ENCODE measurements around the gene COMMD4. TPM values are rescaled to one million over a fixed set of nuclear protein-coding genes. Genes with fewer than 3 reads are reported as not detected.

Gene COMMD4
- total and polyA plus RNA-seq, 10 of the 15 experiments (the other 5 are each of a cell fraction or from before 2014, with no cell fraction given), result 14.5 to 118 (median 75.3) TPM

DNA sequence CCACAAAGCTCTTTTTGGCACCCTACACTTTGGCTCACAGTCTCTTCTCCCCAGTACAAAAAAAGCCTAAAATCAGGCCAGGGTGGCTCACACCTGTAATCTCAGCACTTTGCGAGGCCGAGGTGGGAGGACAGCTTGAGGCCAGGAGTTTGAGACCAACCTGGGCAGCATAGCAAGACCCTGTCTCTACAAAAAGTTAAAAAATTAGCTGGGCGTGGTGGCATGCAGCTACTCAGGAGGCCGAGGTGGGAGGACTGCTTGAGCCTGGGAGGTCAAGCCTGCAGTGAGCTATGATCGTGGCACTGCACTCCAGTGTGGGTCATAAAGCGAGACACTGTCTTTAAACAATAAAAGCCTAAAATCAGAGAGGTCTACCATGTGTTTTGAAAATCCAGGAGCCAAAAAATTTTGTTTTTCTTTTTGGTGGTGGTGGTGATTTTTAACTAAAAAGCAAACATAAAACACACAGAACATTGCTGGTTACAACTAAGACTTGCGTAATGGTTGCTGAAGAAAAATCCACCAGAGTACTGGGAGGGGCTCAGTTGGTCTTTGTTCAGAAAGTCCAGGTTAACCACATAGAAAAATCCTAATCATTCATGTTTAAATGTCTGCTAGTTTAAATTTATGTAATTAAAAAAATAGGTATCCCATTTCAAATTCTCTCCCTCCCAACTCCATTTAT, 34.2 kb downstream of the COMMD4 start:
- FAIRE-seq (no peak), ATAC-seq (no peak), DNase-seq (ENCODE audit: low read depth, low spot score) (no peak)
- Histone ChIP-seq H3K27me3 (replicated peaks in 1 of 2; ENCODE audit: control insufficient read depth in 2 of 2, insufficient read depth in 2 of 2, low read length in 1 of 2) (no peaks in the 10 kb centered on the region), H3K9ac (ENCODE audit: control insufficient read depth, insufficient read depth, low read length) (no peak overlapping the region), H4K20me1 (ENCODE audit: control insufficient read depth, insufficient read depth) (no peaks in the 10 kb centered on the region), H3K27ac (ENCODE audit: control insufficient read depth, insufficient read depth) (no peak overlapping the region), H3K79me2 (ENCODE audit: control insufficient read depth, insufficient read depth, low read length) (peaks cover 8% of the 10 kb centered on the region), H3K4me2 (ENCODE audit: control insufficient read depth, insufficient read depth) (peak overlapping the region; percentile 23; the same call in 1 of the 2 replicates), H2AFZ (ENCODE audit: control insufficient read depth, low read depth, low read length) (no peak overlapping the region), H3K9me3 (replicated peaks; ENCODE audit: control insufficient read depth, insufficient read depth, low read length) (no peaks in the 10 kb centered on the region), H3K4me3 (no peak overlapping the region), H3K4me1 (ENCODE audit: control insufficient read depth, insufficient read depth, low read length) (peaks cover 6% of the 10 kb centered on the region), H3K36me3 (ENCODE audit: control insufficient read depth in 2 of 2, insufficient read depth in 2 of 2, low read length in 1 of 2) (peaks cover 11 to 27% of the 10 kb centered on the region in 2 experiments)
- SMC1A ChIA-PET (ENCODE audit: uncharacterized antibody, unreplicated experiment), result interaction anchor here (1.0 to 3.1 kb wide), 6 partner anchors 11 to 340 kb away, joined by 3 to 11 read pairs (median 4); partner anchors contain the start of gene SNUPN
- 93% methylated on average over 7 of the region's 7 CpGs for WGBS (ENCODE audit: insufficient coverage, insufficient replicate concordance, low lambda C conversion rate, missing lambda C conversion rate)
- no TSS peak for BruUV-seq (replicated peaks)
- in situ Hi-C loops (cut with MboI), result no loop called here
- intact Hi-C loops (cut with micrococcal nuclease; ENCODE audit: unreplicated experiment), result loop anchor here (2.0 kb wide), 1 partner anchor 81 kb away; the partner anchor contains the start of gene SIN3A
- RAD21 ChIA-PET (ENCODE audit: unreplicated experiment), result interaction anchor here (3.7 to 4.2 kb wide), 2 partner anchors 84 to 270 kb away, joined by 48 to 113 read pairs; partner anchors contain the start of genes IMP3 and SIN3A
- CTCF ChIA-PET, result interaction anchor here (0.6 to 4.9 kb wide), 5 partner anchors 10 to 363 kb away, joined by 4 to 86 read pairs (median 28); partner anchors contain the start of gene IMP3
- POLR2A ChIA-PET, result interaction anchor here (0.6 to 3.2 kb wide), 11 partner anchors 10 to 470 kb away, joined by 3 to 43 read pairs (median 4); partner anchors contain the start of genes IMP3 and SIN3A
- TF ChIP-seq FOXK2 (IDR thresholded peaks at IDR 0.05) (no peak), HSF1 (IDR thresholded peaks at IDR 0.05; ENCODE audit: low read depth, low read length) (no peak), EGR1 (IDR thresholded peaks at IDR 0.05; ENCODE audit: borderline replicate concordance in 1 of 2, low read depth in 2 of 2, low read length in 2 of 2) (no peak), ZNF384 (IDR thresholded peaks at IDR 0.05; ENCODE audit: borderline replicate concordance, low read depth, low read length) (no peak), TCF3 (IDR thresholded peaks at IDR 0.05; ENCODE audit: borderline replicate concordance, insufficient read depth, low read depth, low read length) (no peak), BRCA1 (IDR thresholded peaks at IDR 0.05; ENCODE audit: low read depth, low read length) (no peak), HDAC2 (IDR thresholded peaks at IDR 0.05) (no peak), NFYB (IDR thresholded peaks at IDR 0.05; ENCODE audit: insufficient read depth, low read depth, low read length) (no peak), KLF5 (IDR thresholded peaks at IDR 0.05; ENCODE audit: partially characterized antibody) (no peak), USF2 (IDR thresholded peaks at IDR 0.05; ENCODE audit: borderline replicate concordance, low read depth, low read length) (no peak), HDGF (IDR thresholded peaks at IDR 0.05) (no peak)
- TF ChIP-seq, protein P1, sequence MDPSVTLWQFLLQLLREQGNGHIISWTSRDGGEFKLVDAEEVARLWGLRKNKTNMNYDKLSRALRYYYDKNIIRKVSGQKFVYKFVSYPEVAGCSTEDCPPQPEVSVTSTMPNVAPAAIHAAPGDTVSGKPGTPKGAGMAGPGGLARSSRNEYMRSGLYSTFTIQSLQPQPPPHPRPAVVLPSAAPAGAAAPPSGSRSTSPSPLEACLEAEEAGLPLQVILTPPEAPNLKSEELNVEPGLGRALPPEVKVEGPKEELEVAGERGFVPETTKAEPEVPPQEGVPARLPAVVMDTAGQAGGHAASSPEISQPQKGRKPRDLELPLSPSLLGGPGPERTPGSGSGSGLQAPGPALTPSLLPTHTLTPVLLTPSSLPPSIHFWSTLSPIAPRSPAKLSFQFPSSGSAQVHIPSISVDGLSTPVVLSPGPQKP (IDR thresholded peaks at IDR 0.05; ENCODE audit: low read depth, low read length), result no peak
- TF ChIP-seq, protein P2, sequence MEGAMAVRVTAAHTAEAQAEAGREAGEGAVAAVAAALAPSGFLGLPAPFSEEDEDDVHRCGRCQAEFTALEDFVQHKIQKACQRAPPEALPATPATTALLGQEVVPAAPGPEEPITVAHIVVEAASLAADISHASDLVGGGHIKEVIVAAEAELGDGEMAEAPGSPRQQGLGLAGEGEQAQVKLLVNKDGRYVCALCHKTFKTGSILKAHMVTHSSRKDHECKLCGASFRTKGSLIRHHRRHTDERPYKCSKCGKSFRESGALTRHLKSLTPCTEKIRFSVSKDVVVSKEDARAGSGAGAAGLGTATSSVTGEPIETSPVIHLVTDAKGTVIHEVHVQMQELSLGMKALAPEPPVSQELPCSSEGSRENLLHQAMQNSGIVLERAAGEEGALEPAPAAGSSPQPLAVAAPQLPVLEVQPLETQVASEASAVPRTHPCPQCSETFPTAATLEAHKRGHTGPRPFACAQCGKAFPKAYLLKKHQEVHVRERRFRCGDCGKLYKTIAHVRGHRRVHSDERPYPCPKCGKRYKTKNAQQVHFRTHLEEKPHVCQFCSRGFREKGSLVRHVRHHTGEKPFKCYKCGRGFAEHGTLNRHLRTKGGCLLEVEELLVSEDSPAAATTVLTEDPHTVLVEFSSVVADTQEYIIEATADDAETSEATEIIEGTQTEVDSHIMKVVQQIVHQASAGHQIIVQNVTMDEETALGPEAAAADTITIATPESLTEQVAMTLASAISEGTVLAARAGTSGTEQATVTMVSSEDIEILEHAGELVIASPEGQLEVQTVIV (IDR thresholded peaks at IDR 0.05; ENCODE audit: borderline replicate concordance, partially characterized antibody), result no peak
- TF ChIP-seq, protein P3, sequence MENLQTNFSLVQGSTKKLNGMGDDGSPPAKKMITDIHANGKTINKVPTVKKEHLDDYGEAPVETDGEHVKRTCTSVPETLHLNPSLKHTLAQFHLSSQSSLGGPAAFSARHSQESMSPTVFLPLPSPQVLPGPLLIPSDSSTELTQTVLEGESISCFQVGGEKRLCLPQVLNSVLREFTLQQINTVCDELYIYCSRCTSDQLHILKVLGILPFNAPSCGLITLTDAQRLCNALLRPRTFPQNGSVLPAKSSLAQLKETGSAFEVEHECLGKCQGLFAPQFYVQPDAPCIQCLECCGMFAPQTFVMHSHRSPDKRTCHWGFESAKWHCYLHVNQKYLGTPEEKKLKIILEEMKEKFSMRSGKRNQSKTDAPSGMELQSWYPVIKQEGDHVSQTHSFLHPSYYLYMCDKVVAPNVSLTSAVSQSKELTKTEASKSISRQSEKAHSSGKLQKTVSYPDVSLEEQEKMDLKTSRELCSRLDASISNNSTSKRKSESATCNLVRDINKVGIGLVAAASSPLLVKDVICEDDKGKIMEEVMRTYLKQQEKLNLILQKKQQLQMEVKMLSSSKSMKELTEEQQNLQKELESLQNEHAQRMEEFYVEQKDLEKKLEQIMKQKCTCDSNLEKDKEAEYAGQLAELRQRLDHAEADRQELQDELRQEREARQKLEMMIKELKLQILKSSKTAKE (IDR thresholded peaks at IDR 0.05; ENCODE audit: low read depth, poor library complexity, severe bottlenecking), result no peak

Measured in GM12878 (cell line).